Upper lobe of left lung (tissue), 4 donors: ENCODE results near the gene CDH8.

Source experiments
- EP300 ChIP-seq, 4 donors: sonication (generic); formaldehyde crosslinking; IDR thresholded peaks; one replicate each; pipeline ENCODE4 v1.5.1; 2017; ENCODE audit warnings: antibody characterized with exemption in 4 of 4, control low read depth in 2 of 4
- POLR2A ChIP-seq, 4 donors: fragments of 450-650 bp; IDR thresholded peaks; one replicate each; pipeline ENCODE4 v1.5.1; 2016 to 2017; ENCODE audit warnings: antibody characterized with exemption in 4 of 4, mild to moderate bottlenecking in 2 of 4
- POLR2AphosphoS5 ChIP-seq, 2 donors: sonication (generic); formaldehyde crosslinking; IDR thresholded peaks; one replicate each; pipeline ENCODE4 v1.5.1; 2017; ENCODE audit warnings: antibody characterized with exemption in 2 of 2
- TF ChIP-seq, protein P1 (sequence below), 6 experiments: fragments of 450-650 bp in 4 of 6; fragments of 200-600 bp in 2 of 6; sonication (generic) in 2 of 6; IDR thresholded peaks; one replicate each; pipeline ENCODE4 v1.5.1; 2016 to 2019; ENCODE audit warnings: antibody characterized with exemption in 6 of 6

DNA sequence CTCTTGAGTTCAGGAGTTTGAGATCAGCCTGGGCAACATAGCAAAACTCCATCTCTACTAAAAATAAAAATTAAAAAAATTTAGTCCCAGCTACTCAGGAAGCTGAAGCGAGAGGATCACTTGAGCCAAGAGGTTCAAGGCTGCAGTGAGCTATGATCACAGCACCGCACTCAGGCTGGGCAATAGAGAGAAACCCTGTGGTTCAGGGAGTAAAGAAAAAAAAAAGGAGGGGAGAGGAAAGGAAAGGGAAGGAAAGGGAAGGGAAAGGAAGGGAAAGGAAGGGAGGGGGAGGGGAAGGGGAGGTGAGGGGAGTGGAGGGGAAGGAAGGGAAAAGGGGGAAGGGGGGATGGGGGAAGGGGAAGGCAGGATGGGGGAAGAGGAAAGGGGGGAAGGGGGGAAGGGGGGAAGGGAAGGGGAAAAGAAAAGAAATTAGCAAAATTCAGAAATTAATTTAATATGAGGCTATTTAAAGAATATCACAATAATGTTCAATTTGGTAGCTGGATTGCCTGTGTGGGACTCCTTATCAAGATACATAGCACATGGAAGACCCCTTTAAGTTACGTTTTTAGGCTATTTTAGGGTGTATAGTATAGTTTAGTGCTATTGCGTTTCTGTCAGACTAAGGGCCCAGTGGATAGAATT, 424.3 kb downstream of the CDH8 start:
- TF ChIP-seq POLR2A (IDR thresholded peaks at IDR 0.05) (no peak), POLR2AphosphoS5 (IDR thresholded peaks at IDR 0.05) (no peak), EP300 (IDR thresholded peaks at IDR 0.05) (no peak)
- TF ChIP-seq, protein P1, sequence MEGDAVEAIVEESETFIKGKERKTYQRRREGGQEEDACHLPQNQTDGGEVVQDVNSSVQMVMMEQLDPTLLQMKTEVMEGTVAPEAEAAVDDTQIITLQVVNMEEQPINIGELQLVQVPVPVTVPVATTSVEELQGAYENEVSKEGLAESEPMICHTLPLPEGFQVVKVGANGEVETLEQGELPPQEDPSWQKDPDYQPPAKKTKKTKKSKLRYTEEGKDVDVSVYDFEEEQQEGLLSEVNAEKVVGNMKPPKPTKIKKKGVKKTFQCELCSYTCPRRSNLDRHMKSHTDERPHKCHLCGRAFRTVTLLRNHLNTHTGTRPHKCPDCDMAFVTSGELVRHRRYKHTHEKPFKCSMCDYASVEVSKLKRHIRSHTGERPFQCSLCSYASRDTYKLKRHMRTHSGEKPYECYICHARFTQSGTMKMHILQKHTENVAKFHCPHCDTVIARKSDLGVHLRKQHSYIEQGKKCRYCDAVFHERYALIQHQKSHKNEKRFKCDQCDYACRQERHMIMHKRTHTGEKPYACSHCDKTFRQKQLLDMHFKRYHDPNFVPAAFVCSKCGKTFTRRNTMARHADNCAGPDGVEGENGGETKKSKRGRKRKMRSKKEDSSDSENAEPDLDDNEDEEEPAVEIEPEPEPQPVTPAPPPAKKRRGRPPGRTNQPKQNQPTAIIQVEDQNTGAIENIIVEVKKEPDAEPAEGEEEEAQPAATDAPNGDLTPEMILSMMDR (IDR thresholded peaks at IDR 0.05): no peak
